ENCODE data around the gene RPL37. TPM values are rescaled to one million over a fixed set of nuclear protein-coding genes. Genes with fewer than 3 reads are reported as not detected.

The RPL37 gene
- total and polyA plus RNA-seq, 9 of the 15 experiments (the other 6 are each of a cell fraction or from before 2014, with no cell fraction given), result 2,342 to 7,963 (median 4,091) TPM

GRCh38 chr5:40831346-40832210 is 3.4 kb downstream of the RPL37 start:
- Histone ChIP-seq H4K20me1 (replicated peaks; ENCODE audit: control insufficient read depth, insufficient read depth, low read length) (peaks cover 68% of the 10 kb centered on the region), H3K9me3 (replicated peaks; ENCODE audit: control insufficient read depth, insufficient read depth, low read depth, low read length) (no peaks in the 10 kb centered on the region), H3K27ac (ENCODE audit: extremely low read depth, low read depth, low read length) (peak overlapping the region; percentile 30; the same call in 2 of the 3 replicates), H3K27me3 (ENCODE audit: control insufficient read depth in 2 of 2, insufficient read depth in 2 of 2, low read length in 2 of 2) (no peaks in the 10 kb centered on the region), H3K36me3 (ENCODE audit: control insufficient read depth, insufficient read depth, low read length) (peaks cover 82% of the 10 kb centered on the region), H3K9ac (ENCODE audit: insufficient read depth in 1 of 2, low read depth in 2 of 2, low read length in 2 of 2) (peak overlapping the region in 1 of 2 experiments; percentile 99; a peak in 2 of 4 replicates), H2AFZ (ENCODE audit: low read depth, low read length) (no peak overlapping the region), H3K79me2 (ENCODE audit: control insufficient read depth, insufficient read depth, low read length) (peaks cover 79% of the 10 kb centered on the region), H3K4me1 (replicated peaks in 1 of 2; ENCODE audit: control insufficient read depth in 2 of 2, insufficient read depth in 2 of 2, low read length in 2 of 2) (peaks cover 6 to 27% of the 10 kb centered on the region in 2 experiments; a peak in 4 of 5 replicates), H3K9me1 (ENCODE audit: control insufficient read depth, insufficient read depth, low read length) (peaks cover 5% of the 10 kb centered on the region), H3K4me3 (peak overlapping the region; percentile 8; the same call in 1 of the 2 replicates), H3K4me2 (ENCODE audit: insufficient read depth, low read length) (peak overlapping the region; percentile 99)
- ChIA-PET CTCF (ENCODE audit: low intra/inter-chr PET ratio) (no interaction called here), POLR2A (interaction anchor here (0.9 to 13.0 kb wide), 10 partner anchors 8 to 68 kb away, joined by 4 to 125 read pairs (median 12); partner anchors contain the start of gene CARD6)
- WGBS (ENCODE audit: insufficient coverage, low coverage, missing lambda C conversion rate), result 54% methylated on average over 4 of the region's 4 CpGs
- FAIRE-seq (no peak), DNase-seq (ENCODE audit: extremely low read depth in 1 of 4, low spot score in 3 of 4) (no peak), ATAC-seq (no peak)
- intact Hi-C loops (cut with micrococcal nuclease) (loop anchor here (10.0 kb wide), 1 partner anchor 1407 kb away; the partner anchor contains the start of gene DAB2), in situ Hi-C loops (cut with MboI) (no loop called here)
- BruUV-seq (replicated peaks), result no TSS peak
- TF ChIP-seq POLR2AphosphoS2 (IDR thresholded peaks at IDR 0.05; ENCODE audit: low read length) (peak; percentile 49; the same call in 1 of the 2 replicates), ZNF512 (tag; IDR thresholded peaks at IDR 0.05) (no peak), KHSRP (IDR thresholded peaks at IDR 0.05) (peak; percentile 14; the same call in 1 of the 2 replicates), SNAPC5 (CRISPR knock-in tag; IDR thresholded peaks at IDR 0.05) (no peak), PHF21A (IDR thresholded peaks at IDR 0.05; ENCODE audit: borderline replicate concordance, low read depth) (no peak), HSF4 (CRISPR knock-in tag; IDR thresholded peaks at IDR 0.05; ENCODE audit: borderline replicate concordance) (no peak), ZNF175 (CRISPR knock-in tag; IDR thresholded peaks at IDR 0.05; ENCODE audit: low read depth) (no peak), POLR2A (conservative IDR thresholded peaks at IDR 0.05) (peak; percentile 43), ZNF583 (CRISPR knock-in tag; IDR thresholded peaks at IDR 0.05) (no peak), FIP1L1 (IDR thresholded peaks at IDR 0.05; ENCODE audit: low read depth, low read length, poor library complexity, severe bottlenecking) (peak; percentile 40), ZNF518B (CRISPR knock-in tag; IDR thresholded peaks at IDR 0.05) (no peak), ZBTB33 (CRISPR knock-in tag; IDR thresholded peaks at IDR 0.05) (no peak), KDM2B (CRISPR knock-in tag; IDR thresholded peaks at IDR 0.05) (no peak), SPI1 (IDR thresholded peaks at IDR 0.05; ENCODE audit: borderline replicate concordance, low read depth, low read length) (no peak), ZNF354B (CRISPR knock-in tag; IDR thresholded peaks at IDR 0.05) (no peak)
